Measurements from ENCODE around the gene RBMS3.
A peak's percentile ranks its signal among the peaks of the same experiment; 100 is the strongest.

- TF ChIP-seq EP300 (IDR thresholded peaks at IDR 0.05; ENCODE audit: low read depth), result no peak
- no peak for TF ChIP-seq CTCF (IDR thresholded peaks at IDR 0.05)
- TF ChIP-seq POLR2A (IDR thresholded peaks at IDR 0.05), result no peak
- TF ChIP-seq POLR2AphosphoS5 (IDR thresholded peaks at IDR 0.05), result peak in 2 of 3 donors; percentile 52 to 54
These were observed 413.0 kb downstream of the RBMS3 start for GRCh38 chr3:29693863-29694262.
